ENCODE data around the gene MEIKIN.

MEIKIN gene, protein sequence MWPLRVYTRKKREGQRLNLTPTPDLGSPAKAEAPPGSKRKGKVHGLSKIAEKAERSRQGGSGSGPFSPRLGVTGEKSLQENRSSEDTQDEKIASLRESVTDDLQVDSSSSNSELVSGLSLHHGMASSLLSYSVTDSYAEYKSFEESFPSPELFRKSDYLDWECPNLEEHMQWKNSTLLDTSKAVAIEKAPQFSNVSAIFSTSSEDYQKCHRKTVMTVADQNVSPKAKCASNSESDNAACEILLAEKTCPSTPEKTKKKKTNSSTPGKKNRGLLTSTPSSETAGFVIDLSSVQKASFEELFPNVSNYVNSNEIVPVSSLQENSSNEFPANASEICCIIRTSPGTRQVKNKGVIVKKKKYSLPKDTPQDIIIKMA

DNA sequence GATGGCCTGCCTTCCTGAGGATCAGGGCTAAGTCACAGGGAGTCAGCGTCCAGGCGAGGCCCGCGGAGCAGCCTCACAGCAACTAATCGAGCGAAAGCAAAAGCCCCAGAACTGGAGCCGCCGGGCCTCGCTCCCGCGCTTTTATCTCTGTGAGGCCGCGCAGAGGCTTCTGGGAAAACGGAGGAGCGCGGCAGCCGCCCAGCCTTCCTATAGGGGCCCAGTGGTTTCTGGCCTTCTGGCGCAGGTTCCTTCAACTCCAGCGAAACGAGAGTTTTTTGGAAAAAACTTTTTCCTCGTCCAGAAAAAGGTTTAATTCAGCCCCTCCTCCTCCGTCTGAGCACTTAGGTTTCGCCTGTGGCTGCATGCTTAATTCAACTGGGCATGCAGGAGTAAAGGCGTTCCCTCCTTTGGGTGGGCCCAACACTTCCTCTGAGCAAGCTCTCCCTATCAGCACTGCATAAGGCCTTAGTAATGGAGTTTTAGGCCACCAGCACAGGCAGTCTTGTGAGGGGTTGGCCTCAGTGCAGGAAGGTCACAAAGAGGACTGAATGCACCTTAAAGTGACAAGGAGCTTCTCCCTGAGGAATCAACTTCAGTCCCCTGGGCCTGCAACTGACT lies at the start of gene MEIKIN:
MEIKIN (minus strand) TSS at position 113 of the 618 bp plus-strand sequence. CDS start 158 bp downstream, outside the sequence.
- no peak for DNase-seq

DNA sequence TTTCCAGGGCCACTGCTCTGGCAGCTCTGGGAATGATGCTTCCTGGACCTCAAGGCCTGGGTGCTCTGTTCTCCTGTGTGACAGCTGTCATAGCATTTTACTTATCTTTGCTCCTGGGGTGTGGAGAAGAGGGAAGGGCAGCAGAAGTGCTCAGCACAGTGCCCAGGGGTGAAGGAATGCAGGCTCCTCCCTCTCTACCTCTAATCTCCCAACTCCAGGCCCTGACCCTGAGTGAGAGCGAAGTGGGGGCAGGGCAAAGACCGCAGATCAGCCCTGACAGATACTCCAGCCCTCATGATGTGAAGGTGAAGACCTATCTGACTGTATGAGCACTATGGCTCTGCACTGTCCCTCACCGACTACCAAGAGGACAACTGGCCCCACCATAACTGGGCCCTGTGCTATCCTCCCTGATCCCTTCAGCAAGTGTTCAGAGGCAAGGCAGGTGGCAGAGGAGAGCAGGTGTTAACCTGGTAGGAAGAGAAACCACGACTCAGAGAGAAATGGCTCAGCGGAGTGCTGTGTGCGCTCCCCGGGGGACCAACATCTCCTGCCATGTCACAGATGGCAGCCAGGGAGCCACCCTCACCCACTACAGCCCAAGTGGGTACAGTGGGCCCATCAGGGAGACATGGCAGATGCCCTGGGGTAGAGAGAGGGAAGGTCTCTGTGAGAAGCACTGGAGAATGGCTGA lies 49.2 kb upstream of the MEIKIN start:
- DNase-seq, result no peak

DNA sequence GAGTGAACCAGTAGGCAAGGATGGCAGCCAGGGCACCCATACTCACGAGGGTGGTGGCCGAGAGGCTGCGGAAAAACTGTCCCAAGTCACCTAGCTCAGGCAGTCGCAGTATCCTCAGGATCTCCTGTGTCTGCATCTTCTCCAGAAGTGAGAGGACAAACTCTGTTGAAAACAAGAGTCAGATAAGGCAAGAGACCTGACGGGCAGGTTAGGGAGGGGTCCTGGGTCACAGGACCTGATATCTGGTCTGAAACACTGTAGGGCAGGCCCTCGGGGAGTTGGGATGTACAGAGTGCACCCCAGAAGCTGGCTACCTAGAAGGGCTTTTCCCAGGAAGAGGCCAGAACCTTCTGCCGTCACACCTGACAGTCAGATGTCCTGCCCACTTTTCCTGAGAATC lies 48.6 kb upstream of the MEIKIN start:
- no peak for DNase-seq

DNA sequence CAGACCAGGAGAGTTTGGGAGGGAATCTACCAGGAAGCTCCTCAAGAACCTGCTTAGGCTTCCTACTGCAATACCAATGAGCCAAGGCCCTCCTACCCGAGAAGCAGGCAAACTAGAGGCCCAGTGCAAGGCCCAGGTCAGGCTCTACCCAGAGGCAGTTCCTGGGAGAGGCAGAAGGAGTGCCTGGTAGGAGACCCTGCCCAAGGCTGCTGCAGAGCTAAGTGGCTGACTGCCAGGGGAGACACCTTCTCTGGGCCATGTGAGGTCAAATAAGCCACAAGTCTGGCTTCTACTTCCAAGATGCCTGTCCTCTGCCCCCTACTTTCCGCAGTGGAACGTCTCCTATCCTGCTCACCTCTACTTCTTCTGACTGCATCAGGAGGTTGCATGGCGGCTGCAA lies 48.2 kb upstream of the MEIKIN start:
- no peak for DNase-seq

DNA sequence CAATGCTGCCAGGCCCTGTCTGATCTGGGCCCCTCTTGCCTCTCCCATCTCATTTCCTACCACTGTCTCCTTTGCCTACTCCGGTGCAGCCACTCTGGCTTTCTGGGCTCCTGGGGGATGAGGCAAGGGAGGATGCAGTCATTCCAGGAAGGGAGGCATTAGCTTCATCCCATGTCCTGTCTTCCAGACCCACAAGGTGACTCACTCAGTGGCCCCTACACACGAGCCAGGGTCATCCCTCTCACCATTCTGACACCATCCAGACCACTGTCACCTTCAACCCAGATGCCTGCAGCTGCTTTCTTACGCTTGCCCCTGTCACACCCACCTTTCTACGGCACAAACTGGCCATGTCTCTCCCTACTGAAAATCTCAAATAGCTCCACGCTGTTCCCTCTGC lies 46.9 kb upstream of the MEIKIN start:
- no peak for DNase-seq

DNA sequence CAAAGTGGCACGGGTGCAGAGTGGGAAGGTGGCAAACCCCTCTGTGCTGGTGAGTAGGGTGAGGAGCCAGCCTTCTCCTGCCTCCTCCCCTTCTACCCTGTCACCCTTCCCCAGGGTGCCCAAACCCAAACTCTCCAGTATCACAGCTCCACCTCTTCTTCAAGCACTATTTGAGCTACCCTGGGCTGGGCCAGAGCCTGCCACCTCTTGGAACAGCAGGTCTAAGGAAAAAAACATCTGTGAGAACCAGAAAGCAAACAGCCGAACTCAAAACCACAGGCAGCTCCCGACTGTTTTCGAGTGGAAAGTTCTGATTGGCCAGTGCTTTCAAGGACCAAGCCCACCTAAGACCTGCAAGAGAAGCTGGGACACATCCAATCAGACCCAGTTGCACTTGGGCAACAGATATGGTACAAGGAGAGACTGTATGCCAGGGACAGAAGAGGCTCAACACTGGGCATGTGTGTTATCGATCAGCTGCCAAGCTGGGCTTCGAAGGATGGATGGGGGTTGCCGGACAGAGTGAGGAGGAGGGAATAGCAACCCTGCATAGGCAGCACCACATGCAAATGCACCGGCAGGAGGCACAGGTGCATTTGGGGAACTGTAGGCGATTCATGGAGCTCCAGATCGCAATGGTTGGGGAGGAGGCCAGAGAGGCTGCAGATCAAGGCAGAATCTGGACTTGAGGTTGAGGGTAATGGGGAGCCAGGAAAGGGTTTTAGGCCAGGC lies 46.3 kb upstream of the MEIKIN start:
- no peak for DNase-seq

DNA sequence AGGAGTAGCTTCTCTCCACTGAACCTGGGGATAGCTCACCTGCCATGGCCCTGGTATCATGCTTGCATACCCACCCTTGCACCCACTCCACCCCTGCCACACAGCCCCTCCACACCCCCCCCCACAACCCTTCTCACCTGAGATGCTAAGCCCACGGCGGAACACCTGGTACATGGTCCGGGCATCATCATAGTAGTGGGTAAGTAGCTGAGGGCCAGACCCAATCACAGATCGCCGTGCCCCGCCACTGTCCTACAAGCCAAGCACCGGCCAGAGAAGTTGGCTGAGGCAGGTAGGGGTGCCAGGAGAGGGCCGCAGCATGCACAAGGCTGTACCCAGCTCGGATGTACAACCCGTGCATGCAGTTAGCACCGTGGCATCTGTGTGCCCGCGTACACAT lies 45.3 kb upstream of the MEIKIN start:
- DNase-seq, result no peak

DNA sequence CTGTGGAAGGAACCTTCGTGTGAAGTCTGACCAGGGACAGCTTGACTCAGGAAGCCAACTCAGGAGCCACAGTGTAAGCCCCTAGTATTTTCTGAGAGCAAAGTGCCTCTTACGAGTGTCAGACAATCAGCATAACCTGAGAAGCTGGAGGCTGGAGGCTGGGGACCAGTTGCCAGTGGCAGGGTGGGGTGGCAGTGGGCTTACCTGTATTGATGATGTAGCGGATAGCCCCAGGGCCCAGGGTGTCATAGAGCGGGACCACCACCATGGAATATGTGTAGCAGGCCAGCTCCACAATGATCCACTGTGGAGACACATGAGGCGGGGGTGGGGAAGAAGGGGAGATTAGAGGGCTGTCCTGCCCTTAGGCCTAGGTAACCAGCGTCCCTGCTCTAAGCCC lies 43.1 kb upstream of the MEIKIN start:
- no peak for DNase-seq

DNA sequence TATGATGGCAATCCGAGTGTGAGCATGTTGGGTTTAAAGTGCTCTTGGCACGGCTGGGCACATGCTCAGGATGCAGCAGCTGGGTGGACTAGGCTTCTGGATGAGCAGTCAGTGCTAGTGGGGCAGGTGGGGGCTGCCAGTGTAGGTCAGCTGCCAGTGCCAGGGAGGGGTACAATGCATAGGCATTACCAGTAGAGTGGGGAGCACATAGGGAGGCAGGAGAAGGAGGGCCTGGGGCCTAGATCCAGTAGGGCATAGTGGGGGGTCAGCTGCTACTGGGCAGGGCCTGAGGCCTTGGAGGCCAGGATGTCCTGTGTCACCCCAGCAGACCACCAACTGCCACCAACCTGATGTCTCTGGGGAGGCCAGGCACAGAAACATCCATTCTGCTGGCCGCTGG lies 41.8 kb upstream of the MEIKIN start:
- DNase-seq, result no peak

DNA sequence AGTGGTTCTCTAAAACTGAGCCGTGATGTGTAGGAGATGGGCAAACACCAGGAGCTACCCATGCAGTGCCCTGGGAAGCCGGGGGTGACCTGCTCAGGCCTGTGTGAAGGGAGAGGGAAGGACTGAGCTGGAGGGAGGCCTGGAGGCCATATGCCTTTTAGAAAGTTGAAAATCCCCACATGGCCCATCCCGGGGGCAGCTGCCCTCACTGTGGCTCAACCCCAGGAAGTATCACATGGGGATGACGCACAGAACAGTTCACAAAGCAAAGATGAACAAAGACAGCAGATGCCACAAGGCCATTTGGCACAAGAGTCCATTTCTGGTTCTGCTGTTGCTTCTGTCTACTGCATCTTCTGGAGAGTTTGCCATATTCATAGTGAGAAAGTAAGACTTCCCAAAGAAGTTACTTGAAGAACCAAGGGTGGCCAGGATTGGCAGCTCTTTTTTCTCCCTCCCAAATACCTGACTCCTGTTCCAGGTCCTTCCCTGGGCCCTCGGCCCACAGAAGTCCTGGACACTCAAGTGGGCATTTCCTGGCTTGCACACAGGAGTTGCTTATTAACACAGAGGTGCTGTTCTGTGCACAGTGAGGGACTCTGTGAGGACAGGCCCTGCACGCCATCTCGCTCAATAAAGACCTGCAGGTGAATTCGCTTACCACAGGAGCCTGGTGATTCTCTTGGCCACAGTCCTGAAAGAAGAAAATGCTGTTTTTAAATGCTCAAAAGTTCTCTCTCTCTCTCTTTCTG lies 40.9 kb upstream of the MEIKIN start:
- no peak for DNase-seq

DNA sequence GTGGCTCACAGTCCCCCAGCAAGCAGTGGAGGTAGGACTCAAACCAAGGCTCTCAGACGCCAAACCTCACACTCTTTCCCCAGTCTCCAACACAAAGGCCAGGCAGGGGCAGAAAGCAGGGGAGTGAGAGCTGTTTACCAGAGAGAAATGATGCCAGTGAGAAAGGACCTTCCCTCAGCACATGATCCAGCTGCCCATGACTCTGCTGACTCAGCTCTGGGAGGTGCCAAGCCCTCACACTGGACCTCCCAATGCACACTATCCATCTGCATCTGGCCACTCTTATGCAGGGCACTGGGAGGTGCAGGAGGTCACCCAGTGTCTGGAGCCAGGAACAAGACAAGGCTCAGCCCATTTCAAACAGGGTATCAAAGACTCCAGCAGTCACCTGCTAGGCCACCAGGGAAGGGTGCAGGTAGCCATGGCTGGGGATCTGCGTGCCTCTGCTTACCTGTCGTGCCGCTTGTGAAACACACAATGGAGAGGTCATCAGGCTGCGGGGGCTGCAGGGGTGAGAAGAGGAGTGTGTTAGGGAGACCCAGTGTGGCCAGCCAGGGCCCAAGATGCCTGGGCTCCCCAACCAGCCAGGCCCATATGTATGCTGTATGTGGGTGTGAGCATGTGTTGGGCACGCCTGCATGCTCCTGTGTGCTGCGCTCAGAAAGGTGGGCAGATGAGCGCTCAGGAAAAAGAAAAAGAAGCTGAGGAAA lies 39.6 kb upstream of the MEIKIN start:
- no peak for DNase-seq

DNA sequence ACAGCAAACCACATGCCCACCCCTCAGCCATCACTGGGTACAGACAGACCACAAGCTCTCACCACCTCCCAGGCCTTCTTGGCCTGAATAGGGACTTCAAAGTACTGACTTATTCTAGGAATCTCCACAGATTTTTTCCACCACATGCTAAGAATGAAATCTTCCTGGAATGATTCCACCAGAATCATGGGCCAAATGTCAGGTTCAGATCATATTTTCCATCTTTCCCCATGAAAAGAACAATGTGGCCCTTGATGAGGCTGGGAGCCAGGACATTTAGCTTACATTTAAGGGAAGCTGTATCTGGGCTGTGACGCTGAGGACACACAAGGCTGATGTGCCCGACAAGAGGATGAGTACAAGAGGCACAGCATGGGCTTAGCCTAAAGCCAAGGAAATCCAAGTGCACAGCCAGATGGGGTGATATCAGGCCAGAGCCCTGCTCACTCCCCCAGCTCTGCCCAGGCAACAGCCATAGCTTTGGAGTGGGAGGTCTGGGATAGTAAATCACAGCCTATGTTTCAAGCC lies 37.8 kb upstream of the MEIKIN start:
- DNase-seq, result no peak

DNA sequence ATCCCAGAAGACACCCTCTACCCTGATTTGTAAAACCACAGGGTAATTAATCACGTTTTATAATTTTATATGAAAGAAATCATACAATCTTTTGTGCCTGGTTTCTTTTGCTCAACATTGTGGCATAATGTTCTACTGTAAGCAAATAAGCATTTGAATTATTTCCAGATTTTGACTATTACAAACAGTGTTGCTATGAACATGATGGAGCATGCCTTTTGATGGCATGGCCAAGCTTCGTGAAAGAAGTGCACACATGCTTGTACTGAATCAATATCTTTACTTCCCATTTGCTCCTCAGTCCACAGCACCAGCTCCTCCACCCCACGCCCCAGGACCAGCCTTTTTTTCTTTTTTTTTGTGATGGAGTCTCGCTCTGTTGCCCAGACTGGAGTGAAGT lies 36.1 kb upstream of the MEIKIN start:
- DNase-seq, result no peak

DNA sequence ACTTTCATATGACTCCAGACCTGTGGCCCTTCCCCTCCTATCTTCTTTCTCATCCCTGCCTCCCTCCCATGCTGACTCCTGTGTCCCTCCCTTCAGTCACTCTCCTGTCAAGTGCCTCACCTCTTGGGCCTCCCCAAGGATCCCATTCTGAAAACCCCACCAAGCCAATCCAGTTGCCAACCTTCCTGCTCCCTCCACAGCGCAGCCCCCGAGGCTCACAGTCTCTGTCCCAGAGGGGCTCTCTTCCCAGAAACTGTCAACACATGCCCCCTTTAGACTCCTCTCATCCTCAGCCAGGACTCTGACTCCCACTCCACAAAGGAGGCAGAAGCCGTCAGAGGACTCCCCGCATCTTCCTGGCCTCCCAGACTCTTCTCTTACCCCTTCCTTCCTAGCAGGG lies 35.2 kb upstream of the MEIKIN start:
- DNase-seq, result no peak

DNA sequence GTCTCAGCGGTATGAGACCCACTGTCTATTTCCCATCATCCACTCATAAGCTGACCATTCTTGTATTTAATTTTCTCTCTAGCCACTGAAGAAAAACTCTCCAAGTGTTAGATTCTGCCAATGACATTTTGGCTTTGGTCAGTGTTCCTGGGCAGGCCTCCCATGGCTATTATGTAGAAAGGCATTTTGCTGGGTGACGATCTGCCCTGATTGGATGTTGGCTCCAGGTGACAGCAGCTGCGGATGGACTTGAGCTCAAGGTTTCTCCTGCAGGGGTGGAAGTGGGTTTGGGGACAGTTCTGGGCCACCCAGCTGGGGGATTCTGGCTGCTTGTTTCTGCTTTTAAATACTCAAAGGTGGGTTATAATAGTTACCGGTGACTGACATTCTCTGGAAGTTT lies 34.4 kb upstream of the MEIKIN start:
- DNase-seq, result peak; percentile 1

DNA sequence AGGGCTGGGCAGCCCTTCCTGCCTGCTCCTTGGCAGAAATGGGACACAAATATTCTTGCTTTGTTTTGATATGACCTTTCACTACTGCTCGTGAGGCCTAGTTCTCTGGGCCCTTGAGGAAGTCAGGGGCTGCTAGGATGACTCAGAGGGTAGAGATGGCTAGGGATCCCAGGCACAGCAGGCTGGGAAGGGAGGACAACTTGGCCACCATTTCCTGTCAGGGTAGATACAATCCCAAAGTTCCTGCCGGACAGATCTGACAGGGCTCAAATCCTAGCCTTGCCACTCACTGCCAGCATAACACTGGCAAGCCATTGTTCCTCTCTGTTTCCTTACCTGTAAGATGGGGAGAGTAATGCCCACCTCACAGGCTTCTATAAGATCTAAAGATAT lies 31.7 kb upstream of the MEIKIN start:
- peak; percentile 54 for DNase-seq

DNA sequence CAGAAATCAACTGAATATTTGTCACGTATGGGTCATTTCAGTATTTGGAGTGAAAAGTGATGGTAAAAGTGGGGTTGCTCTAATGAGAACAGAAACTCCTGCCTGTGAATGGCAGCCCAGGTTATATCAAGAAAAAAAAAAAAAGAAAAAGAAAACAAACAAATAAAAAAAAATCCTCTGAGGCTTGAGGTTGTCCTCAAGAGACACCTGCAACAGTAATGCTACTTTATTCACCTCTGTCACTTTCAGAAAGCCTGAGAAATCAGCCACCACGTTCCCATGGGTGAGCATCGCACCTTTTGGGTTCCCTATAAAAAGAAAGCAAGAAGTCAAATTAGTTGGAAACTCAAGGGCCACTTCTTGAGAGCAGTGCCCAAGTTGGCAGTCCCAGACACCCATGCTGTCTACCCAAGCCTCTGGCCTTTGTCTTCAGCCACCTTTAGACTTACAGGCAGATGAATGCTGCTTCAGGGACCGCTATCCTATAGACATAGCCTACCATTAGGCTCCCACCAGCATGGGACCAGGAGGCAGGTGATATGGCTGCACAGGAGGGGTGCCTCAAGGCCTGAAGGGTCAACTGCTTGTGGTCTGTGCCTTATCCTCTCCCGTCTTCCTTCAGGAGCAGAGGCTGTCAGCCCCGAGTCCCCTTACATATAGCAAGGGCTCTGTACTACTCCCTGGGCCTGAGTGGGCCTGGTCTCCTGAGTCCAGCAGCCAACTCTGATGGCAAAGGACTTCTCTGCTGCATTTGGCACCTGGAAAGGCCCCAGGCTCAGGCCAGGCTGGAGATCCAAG lies 31.1 kb upstream of the MEIKIN start:
- no peak for DNase-seq

DNA sequence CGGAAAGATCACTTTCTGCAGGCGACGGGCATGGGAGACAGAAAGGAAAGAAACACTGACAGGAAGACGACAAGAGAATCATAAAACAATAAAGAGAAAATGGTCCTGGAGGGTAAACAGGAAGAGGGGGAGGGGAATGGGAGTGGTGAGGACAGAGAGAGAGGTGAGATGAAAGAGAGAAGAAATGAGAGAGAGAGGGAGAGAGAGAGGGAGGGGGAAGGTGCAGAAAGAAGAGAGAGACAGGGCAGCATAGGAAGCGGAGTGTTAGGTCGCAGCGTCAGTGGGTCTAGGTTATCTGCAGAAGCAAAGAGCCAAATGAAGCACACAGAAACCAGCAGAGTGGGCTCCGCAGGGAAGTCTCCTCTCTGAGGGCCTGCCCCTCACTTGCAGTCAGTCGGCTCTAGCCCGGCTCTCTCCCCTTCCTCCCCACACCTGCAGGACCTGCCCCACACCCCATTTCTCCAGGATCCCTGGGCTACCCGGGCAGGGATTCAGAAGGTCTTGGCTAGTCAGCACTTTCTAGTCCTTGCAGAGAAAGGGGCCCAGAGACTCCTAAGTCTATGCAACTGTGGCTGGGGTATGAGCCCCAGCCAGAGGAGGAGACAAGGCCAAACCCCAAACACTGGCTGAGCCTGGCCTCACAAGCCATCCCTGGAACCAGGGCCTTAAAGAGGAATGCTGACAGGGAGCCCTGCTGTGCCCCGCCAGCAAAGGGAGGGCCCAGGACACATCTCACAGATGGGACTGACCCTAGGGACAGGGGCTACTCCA lies 29.7 kb upstream of the MEIKIN start:
- peak; percentile 67 for DNase-seq

DNA sequence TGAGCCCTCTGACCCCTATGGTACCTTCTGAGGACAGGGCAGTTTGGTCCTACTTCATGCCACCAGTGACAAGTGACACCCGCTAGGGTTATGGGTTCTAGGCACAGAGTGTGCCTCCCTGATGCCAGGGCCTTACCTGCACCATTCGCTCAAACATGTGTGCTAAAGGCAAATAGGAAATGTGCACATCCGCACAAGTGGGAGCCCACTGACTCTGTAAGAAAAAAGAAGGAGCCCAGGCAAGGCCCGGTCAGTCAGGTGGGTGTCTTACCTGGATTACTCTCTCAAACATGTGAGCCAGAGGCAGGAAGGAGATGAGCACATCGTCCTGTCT lies 29.1 kb upstream of the MEIKIN start:
- peak; percentile 67 for DNase-seq

DNA sequence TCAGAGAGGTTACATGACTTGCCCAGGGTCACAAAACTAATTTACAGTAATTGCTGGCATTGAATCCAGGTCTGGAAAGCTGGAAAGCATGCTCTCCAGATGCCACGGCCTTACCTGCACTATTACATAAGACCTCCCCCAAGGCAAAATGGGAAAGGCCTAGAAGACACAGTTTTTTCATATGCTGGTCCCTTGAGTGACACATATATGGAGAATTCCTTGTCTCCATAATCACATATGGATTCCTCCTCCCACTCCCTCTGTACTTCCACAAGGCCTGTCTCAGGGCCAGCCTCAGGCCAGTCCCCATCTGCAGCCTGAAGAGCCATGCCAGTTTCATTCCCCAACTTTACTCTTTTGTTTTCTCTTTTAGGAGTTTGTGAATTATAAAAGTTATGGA lies 28.6 kb upstream of the MEIKIN start:
- DNase-seq, result no peak

Data from activated CD8-positive, alpha-beta memory T cell treated with anti-CD3 and anti-CD28 coated beads for 24 hours (primary cell).